SIG-M5 treated with dmso at 0.1 percent for 504 hours (cell line): ENCODE measurements around the gene RRP36.
"Not testable (repeated sequence)": the region's sequence is repeated elsewhere in the genome, so short reads cannot be mapped to it uniquely, and the experiment has no call there.

Experiments
- DNase-seq: peaks from one replicate; lab custom pipeline; 2025; ENCODE audit not compliant: unreplicated experiment; lab: John Stamatoyannopoulos, UW

Gene RRP36

GRCh38 chr6:43021270-43022047 is at the start of gene RRP36:
RRP36 (plus strand) TSS chr6:43021623; CDS start chr6:43021655, 32 bp downstream.
- DNase-seq = peak; percentile 46

- no peak for DNase-seq
Measured at GRCh38 chr6:42971746-42972327, 49.6 kb upstream of the RRP36 start.

GRCh38 chr6:42973926-42974325 is 47.5 kb upstream of the RRP36 start:
- no peak for DNase-seq

- no peak for DNase-seq
Measured at GRCh38 chr6:42974919-42975505, 46.4 kb upstream of the RRP36 start.

- no peak for DNase-seq
Measured at GRCh38 chr6:42978487-42978838, 43.0 kb upstream of the RRP36 start.

GRCh38 chr6:42978839-42979522 is 42.4 kb upstream of the RRP36 start, which contains the start of gene PEX6:
PEX6 (minus strand) TSS chr6:42979181; CDS start chr6:42979150, 31 bp downstream.
- DNase-seq = peak; percentile 92

- no peak for DNase-seq
Measured at GRCh38 chr6:42979523-42980177, 41.8 kb upstream of the RRP36 start.

- DNase-seq = no peak
Measured at GRCh38 chr6:42981836-42982235, 39.6 kb upstream of the RRP36 start.

GRCh38 chr6:42984001-42984923 is 37.2 kb upstream of the RRP36 start, which contains the start of gene PPP2R5D:
PPP2R5D (plus strand) TSS chr6:42984570; CDS start chr6:42984678, 108 bp downstream.
- peak; percentile 98 for DNase-seq

GRCh38 chr6:42984924-42985475 is 36.4 kb upstream of the RRP36 start:
- DNase-seq = no peak

- DNase-seq = no peak
Measured at GRCh38 chr6:42987533-42988451, 33.6 kb upstream of the RRP36 start.

GRCh38 chr6:42988486-42989020 is 32.9 kb upstream of the RRP36 start:
- no peak for DNase-seq

GRCh38 chr6:42989923-42990322 is 31.5 kb upstream of the RRP36 start:
- DNase-seq = no peak

GRCh38 chr6:42993445-42993844 is 28.0 kb upstream of the RRP36 start:
- DNase-seq = no peak

- DNase-seq = no peak
Measured at GRCh38 chr6:42996513-42996912, 24.9 kb upstream of the RRP36 start.

GRCh38 chr6:42998205-42998604 is 23.2 kb upstream of the RRP36 start:
- not testable (repeated sequence) for DNase-seq

GRCh38 chr6:43001843-43002242 is 19.6 kb upstream of the RRP36 start:
- DNase-seq = no peak

GRCh38 chr6:43005844-43006243 is 15.6 kb upstream of the RRP36 start:
- no peak for DNase-seq
